ENCODE measurements around the gene DDX24.

DNA sequence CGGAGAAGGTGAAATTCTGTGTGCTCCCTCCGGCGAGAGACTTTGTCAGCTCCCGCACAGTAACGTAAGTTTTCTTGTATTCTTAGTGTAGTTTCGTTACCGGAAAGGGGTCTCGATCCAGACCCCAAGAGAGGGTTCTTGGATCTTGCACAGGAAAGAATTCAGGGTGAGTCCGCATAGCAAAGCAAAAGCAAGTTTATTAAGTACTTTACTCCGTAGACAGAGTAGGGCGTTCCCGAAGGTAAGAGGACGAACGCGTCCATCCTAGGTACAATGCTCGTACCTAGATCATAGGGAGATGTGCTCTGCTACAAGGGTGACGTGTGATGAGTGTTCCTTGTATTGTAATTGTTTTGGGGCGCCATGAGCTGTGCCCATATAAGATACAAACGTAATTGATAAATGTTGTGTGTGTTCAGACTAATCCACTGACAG lies 401 bp upstream of the DDX24 start:
- TF ChIP-seq, protein P1, sequence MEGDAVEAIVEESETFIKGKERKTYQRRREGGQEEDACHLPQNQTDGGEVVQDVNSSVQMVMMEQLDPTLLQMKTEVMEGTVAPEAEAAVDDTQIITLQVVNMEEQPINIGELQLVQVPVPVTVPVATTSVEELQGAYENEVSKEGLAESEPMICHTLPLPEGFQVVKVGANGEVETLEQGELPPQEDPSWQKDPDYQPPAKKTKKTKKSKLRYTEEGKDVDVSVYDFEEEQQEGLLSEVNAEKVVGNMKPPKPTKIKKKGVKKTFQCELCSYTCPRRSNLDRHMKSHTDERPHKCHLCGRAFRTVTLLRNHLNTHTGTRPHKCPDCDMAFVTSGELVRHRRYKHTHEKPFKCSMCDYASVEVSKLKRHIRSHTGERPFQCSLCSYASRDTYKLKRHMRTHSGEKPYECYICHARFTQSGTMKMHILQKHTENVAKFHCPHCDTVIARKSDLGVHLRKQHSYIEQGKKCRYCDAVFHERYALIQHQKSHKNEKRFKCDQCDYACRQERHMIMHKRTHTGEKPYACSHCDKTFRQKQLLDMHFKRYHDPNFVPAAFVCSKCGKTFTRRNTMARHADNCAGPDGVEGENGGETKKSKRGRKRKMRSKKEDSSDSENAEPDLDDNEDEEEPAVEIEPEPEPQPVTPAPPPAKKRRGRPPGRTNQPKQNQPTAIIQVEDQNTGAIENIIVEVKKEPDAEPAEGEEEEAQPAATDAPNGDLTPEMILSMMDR (IDR thresholded peaks at IDR 0.05): no peak
- TF ChIP-seq POLR2A (IDR thresholded peaks at IDR 0.05) (no peak), POLR2AphosphoS5 (IDR thresholded peaks at IDR 0.05) (no peak)

All from prostate gland (tissue), 2 donors.